HEK293T (cell line): ENCODE data around the gene TNFRSF8.

ENCODE experiments used
- ARNT ChIP-seq: fragments of 450-650 bp; IDR thresholded peaks from 2 replicates; pipeline ENCODE4 v1.6.1; 2017; ENCODE audit warnings: mild to moderate bottlenecking
- NFRKB ChIP-seq: fragments of 450-650 bp; IDR thresholded peaks from 2 replicates; pipeline ENCODE4 v1.6.1; 2016; ENCODE audit warnings: mild to moderate bottlenecking, moderate library complexity
- ZNF384 ChIP-seq: fragments of 450-650 bp; IDR thresholded peaks from 2 replicates; pipeline ENCODE4 v1.6.1; 2016

- TF ChIP-seq ZNF384 (no peak), NFRKB (no peak), ARNT (no peak)
These were observed 87.5 kb downstream of the TNFRSF8 start for GRCh38 chr1:12150456-12151200.
